WTC11 (cell line): ENCODE results near the gene TWIST1. TPM values are rescaled to one million over a fixed set of nuclear protein-coding genes. Genes with fewer than 3 reads are reported as not detected.

Experiments used
- ATAC-seq: fragments of 200-7000 bp; cut with Tn5 transposase; 2 replicates; pipeline ENCODE4 v1.10.0; 2021; ENCODE audit warnings: mild to moderate bottlenecking, moderate library complexity
- CTCF ChIA-PET: fragments of 300-600 bp; sonication (Branson Sonifier 250); formaldehyde crosslinking; loops from one replicate; lab custom pipeline; 2021; ENCODE audit warnings: antibody characterized with exemption; lab: Charles Lee
- POLR2A ChIA-PET: fragments of 350-600 bp; sonication (Branson Sonifier 250); formaldehyde crosslinking; loops from one replicate; lab custom pipeline; 2021; ENCODE audit warnings: antibody characterized with exemption; lab: Charles Lee
- DNase-seq: peaks from one replicate; pipeline ENCODE4 v3.0.0; 2021; ENCODE audit warnings: low spot score
- H3K27ac Mint-ChIP-seq: 2 replicates; pipeline ENCODE4 v1.8.0; 2021; ENCODE audit warnings: mixed read lengths
- H3K27me3 Mint-ChIP-seq: 2 replicates; pipeline ENCODE4 v1.8.0; 2021; ENCODE audit warnings: low read depth, mild to moderate bottlenecking, moderate library complexity, mixed read lengths
- H3K36me3 Mint-ChIP-seq: 2 replicates; pipeline ENCODE4 v1.8.0; 2021; ENCODE audit warnings: mixed read lengths
- H3K4me1 Mint-ChIP-seq: 2 replicates; pipeline ENCODE4 v1.8.0; 2022; ENCODE audit warnings: mixed read lengths
- H3K4me3 Mint-ChIP-seq: 2 replicates; pipeline ENCODE4 v1.8.0; 2021; ENCODE audit warnings: mild to moderate bottlenecking, moderate library complexity, mixed read lengths
- H3K9me3 Mint-ChIP-seq: 2 replicates; pipeline ENCODE4 v1.8.0; 2021; ENCODE audit warnings: mixed read lengths
- AR ChIP-seq: fragments of 250-450 bp; sonication (Bioruptor Pico); IDR thresholded peaks from 2 replicates; pipeline ENCODE4 v1.9.0; 2021; ENCODE audit warnings: mild to moderate bottlenecking
- ARID4B ChIP-seq: sonication (generic); formaldehyde crosslinking; IDR thresholded peaks from 2 replicates; pipeline ENCODE4 v1.8.0; 2023; ENCODE audit warnings: missing genetic modification reagents, mild to moderate bottlenecking, borderline replicate concordance
- E2F1 ChIP-seq: sonication (generic); formaldehyde crosslinking; IDR thresholded peaks from 2 replicates; pipeline ENCODE4 v1.8.0; 2022; ENCODE audit warnings: mild to moderate bottlenecking, missing genetic modification reagents
- ETV6 ChIP-seq: sonication (generic); formaldehyde crosslinking; IDR thresholded peaks from 2 replicates; pipeline ENCODE4 v1.8.1; 2022; ENCODE audit warnings: mild to moderate bottlenecking, missing genetic modification reagents
- FOXJ3 ChIP-seq: sonication (generic); formaldehyde crosslinking; IDR thresholded peaks from 2 replicates; pipeline ENCODE4 v1.9.0; 2021; ENCODE audit warnings: missing genetic modification reagents, mild to moderate bottlenecking, borderline replicate concordance
- FOXK1 ChIP-seq: sonication (generic); formaldehyde crosslinking; IDR thresholded peaks from 2 replicates; pipeline ENCODE4 v1.8.0; 2022; ENCODE audit warnings: mild to moderate bottlenecking, moderate library complexity, missing genetic modification reagents
- GTF2I ChIP-seq: fragments of 250-450 bp; sonication (Bioruptor Pico); conservative IDR thresholded peaks from 2 replicates; pipeline ENCODE4 v1.4.0; 2021; ENCODE audit warnings: mild to moderate bottlenecking
- JAZF1 ChIP-seq: fragments of 250-450 bp; sonication (Bioruptor Pico); IDR thresholded peaks from 2 replicates; pipeline ENCODE4 v1.9.0; 2021; ENCODE audit warnings: moderate library complexity, mild to moderate bottlenecking, inconsistent platforms
- MAX ChIP-seq: sonication (generic); formaldehyde crosslinking; IDR thresholded peaks from 2 replicates; pipeline ENCODE4 v1.8.0; 2022; ENCODE audit warnings: mild to moderate bottlenecking, missing genetic modification reagents
- MYBL2 ChIP-seq: sonication (generic); formaldehyde crosslinking; IDR thresholded peaks from 2 replicates; pipeline ENCODE4 v1.8.1; 2023; ENCODE audit warnings: mild to moderate bottlenecking, moderate library complexity, missing genetic modification reagents
- NFYB ChIP-seq: sonication (generic); formaldehyde crosslinking; conservative IDR thresholded peaks from 2 replicates; pipeline ENCODE4 v1.8.0; 2022; ENCODE audit warnings: low read depth, missing genetic modification reagents
- RORB ChIP-seq: fragments of 250-450 bp; sonication (Bioruptor Pico); IDR thresholded peaks from 2 replicates; pipeline ENCODE4 v1.9.0; 2021; ENCODE audit warnings: mild to moderate bottlenecking
- USF1 ChIP-seq: sonication (generic); formaldehyde crosslinking; IDR thresholded peaks from 2 replicates; pipeline ENCODE4 v1.8.0; 2022; ENCODE audit warnings: mild to moderate bottlenecking, missing genetic modification reagents
- USF2 ChIP-seq: sonication (generic); formaldehyde crosslinking; IDR thresholded peaks from 2 replicates; pipeline ENCODE4 v1.8.1; 2023; ENCODE audit warnings: mild to moderate bottlenecking, missing genetic modification reagents, moderate library complexity
- ZBTB43 ChIP-seq: sonication (generic); formaldehyde crosslinking; IDR thresholded peaks from 2 replicates; pipeline ENCODE4 v1.8.1; 2023; ENCODE audit warnings: mild to moderate bottlenecking, missing genetic modification reagents
- ZNF121 ChIP-seq: sonication (generic); formaldehyde crosslinking; IDR thresholded peaks from 2 replicates; pipeline ENCODE4 v1.8.0; 2023; ENCODE audit warnings: missing genetic modification reagents
- ZNF423 ChIP-seq: fragments of 250-450 bp; sonication (Bioruptor Pico); IDR thresholded peaks from 2 replicates; pipeline ENCODE4 v2.1.2; 2022; ENCODE audit warnings: mild to moderate bottlenecking, moderate library complexity
- total RNA-seq: library from RNA; stranded (reverse); gene quantifications from 3 replicates; pipeline ENCODE4 v1.2.3, GENCODE V29; 2021

The TWIST1 gene
- total RNA-seq, 1 experiment from 2014 or later = not detected

- peak overlapping the region; percentile 72 for H3K4me3 Mint-ChIP-seq
Observed at GRCh38 chr7:19119372-19119771, 1.9 kb upstream of the TWIST1 start.

GRCh38 chr7:19118636-19119371, 1.4 kb upstream of the TWIST1 start:
- Mint-ChIP-seq H3K4me3 (peak overlapping the region; percentile 72), H3K27ac (no peak overlapping the region), H3K27me3 (peaks cover 82% of the 10 kb centered on the region), H3K9me3 (no peaks in the 10 kb centered on the region), H3K4me1 (peaks cover 44% of the 10 kb centered on the region), H3K36me3 (no peaks in the 10 kb centered on the region)
- DNase-seq (peak; percentile 70), ATAC-seq (peak; percentile 9)
- ChIA-PET CTCF (interaction anchor here (0.7 to 1.7 kb wide), 6 partner anchors 12 to 767 kb away, joined by 3 to 11 read pairs (median 4); partner anchors contain the start of gene FERD3L), POLR2A (interaction anchor here (0.8 kb wide), 1 partner anchor 25 kb away, joined by 3 read pairs; no protein-coding TSS in a partner anchor)
- TF ChIP-seq USF1 (peak; percentile 86), ARID4B (CRISPR knock-in tag) (0 out of 2 replicates have a peak, but pooled peaks have one; percentile 30), MYBL2 (CRISPR knock-in tag) (0 out of 2 replicates have a peak, but pooled peaks have one; percentile 22), GTF2I (no peak), MAX (peak; percentile 74), USF2 (CRISPR knock-in tag) (peak; percentile 87), NFYB (CRISPR knock-in tag) (no peak), ZBTB43 (CRISPR knock-in tag) (0 out of 2 replicates have a peak, but pooled peaks have one; percentile 58), E2F1 (CRISPR knock-in tag) (no peak), FOXK1 (peak; percentile 48; the same call in 1 of the 2 replicates), ZNF423 (CRISPR knock-in tag) (peak; percentile 67)

More at GRCh38 chr7:19119372-19119771, 1.9 kb upstream of the TWIST1 start:
- ChIA-PET POLR2A (interaction anchor here (0.8 kb wide), 1 partner anchor 24 kb away, joined by 3 read pairs; no protein-coding TSS in a partner anchor), CTCF (interaction anchor here (0.7 to 1.7 kb wide), 7 partner anchors 13 to 767 kb away, joined by 3 to 11 read pairs (median 4); partner anchors contain the start of gene FERD3L)
- no peak overlapping the region for H3K27ac Mint-ChIP-seq
- ATAC-seq (no peak), DNase-seq (no peak)
- TF ChIP-seq MYBL2 (CRISPR knock-in tag) (no peak), JAZF1 (CRISPR knock-in tag) (no peak), ZNF121 (CRISPR knock-in tag) (no peak), USF1 (no peak), FOXK1 (no peak), ETV6 (no peak), FOXJ3 (CRISPR knock-in tag) (no peak), RORB (CRISPR knock-in tag) (no peak), GTF2I (no peak), AR (no peak)
- peaks cover 44% of the 10 kb centered on the region for H3K4me1 Mint-ChIP-seq
- peaks cover 77% of the 10 kb centered on the region for H3K27me3 Mint-ChIP-seq
- no peaks in the 10 kb centered on the region for H3K36me3 Mint-ChIP-seq
- H3K9me3 Mint-ChIP-seq = no peaks in the 10 kb centered on the region
